ENCODE measurements around the gene PTGR3. TPM values are rescaled to one million over a fixed set of nuclear protein-coding genes. Genes with fewer than 3 reads are reported as not detected.

Gene PTGR3
- total RNA-seq, 6 experiments from 2014 or later, result 9.4 to 30.1 (median 19.8) TPM

- intact Hi-C loops (cut with DNase I), result no loop called here
- ATAC-seq (peak; percentile 78 to 81 (median 79)), DNase-seq (no peak)
- no peak overlapping the region for H3K4me3 ChIP-seq
- H3K27me3 ChIP-seq, result no peaks in the 10 kb centered on the region
- 16% methylated on average over 4 of the region's 4 CpGs for WGBS (ENCODE audit: insufficient coverage, low coverage, low lambda C conversion rate, missing lambda C conversion rate)
- H3K36me3 ChIP-seq, result no peaks in the 10 kb centered on the region
- H3K27ac ChIP-seq, result peak overlapping the region; percentile 29 to 37 (median 33)
- peaks cover 0 to 38% (median 15%) of the 10 kb centered on the region in 4 donors for H3K4me1 ChIP-seq
- H3K9me3 ChIP-seq, result no peaks in the 10 kb centered on the region
- TF ChIP-seq POLR2A (IDR thresholded peaks at IDR 0.05), result no peak
- TF ChIP-seq CTCF (IDR thresholded peaks at IDR 0.05), result no peak
These were observed 44.8 kb upstream of the PTGR3 start for GRCh38 chr18:75253784-75254183.

- H3K27me3 ChIP-seq, result no peaks in the 10 kb centered on the region
- ATAC-seq, result peak; percentile 50 to 77 (median 57)
- H3K4me3 ChIP-seq, result no peak overlapping the region
- 18% methylated on average over 1 of the region's 1 CpG for WGBS (ENCODE audit: insufficient coverage, low coverage, low lambda C conversion rate, missing lambda C conversion rate)
- no peaks in the 10 kb centered on the region for H3K36me3 ChIP-seq
- intact Hi-C loops (cut with DNase I), result no loop called here
- peak overlapping the region; percentile 29 to 37 (median 33) for H3K27ac ChIP-seq
- DNase-seq, result no peak
- H3K4me1 ChIP-seq, result peaks cover 0 to 40% (median 19%) of the 10 kb centered on the region in 4 donors
- no peaks in the 10 kb centered on the region for H3K9me3 ChIP-seq
- no peak for TF ChIP-seq CTCF (IDR thresholded peaks at IDR 0.05)
- TF ChIP-seq POLR2A (IDR thresholded peaks at IDR 0.05), result no peak
These were observed 44.1 kb upstream of the PTGR3 start for GRCh38 chr18:75253043-75253442.

GRCh38 chr18:75252136-75252535 is 43.2 kb upstream of the PTGR3 start:
- intact Hi-C loops (cut with DNase I), result no loop called here
- ATAC-seq, result no peak
- H3K4me3 ChIP-seq, result no peak overlapping the region
- H3K27me3 ChIP-seq, result no peaks in the 10 kb centered on the region
- H3K27ac ChIP-seq, result no peak overlapping the region
- DNase-seq, result no peak
- no peaks in the 10 kb centered on the region for H3K9me3 ChIP-seq
- no peaks in the 10 kb centered on the region for H3K36me3 ChIP-seq
- WGBS (ENCODE audit: insufficient coverage, low coverage, low lambda C conversion rate, missing lambda C conversion rate), result 42% methylated on average over 2 of the region's 2 CpGs
- no peak for TF ChIP-seq CTCF (IDR thresholded peaks at IDR 0.05)
- no peak for TF ChIP-seq POLR2A (IDR thresholded peaks at IDR 0.05)
- H3K4me1 ChIP-seq, result peaks cover 0 to 43% (median 20%) of the 10 kb centered on the region in 4 donors

- intact Hi-C loops (cut with DNase I), result no loop called here
- Histone ChIP-seq H3K27me3 (no peaks in the 10 kb centered on the region), H3K27ac (no peak overlapping the region), H3K9me3 (no peaks in the 10 kb centered on the region), H3K36me3 (no peaks in the 10 kb centered on the region), H3K4me3 (no peak overlapping the region), H3K4me1 (peaks cover 0 to 50% (median 24%) of the 10 kb centered on the region in 4 donors)
- ATAC-seq, result no peak
- 74% methylated on average over 5 of the region's 5 CpGs for WGBS (ENCODE audit: insufficient coverage, low coverage, low lambda C conversion rate, missing lambda C conversion rate)
- TF ChIP-seq POLR2A (IDR thresholded peaks at IDR 0.05) (no peak), CTCF (IDR thresholded peaks at IDR 0.05) (no peak)
- DNase-seq, result no peak
These were observed 42.5 kb upstream of the PTGR3 start for GRCh38 chr18:75251466-75251865.

- Histone ChIP-seq H3K9me3 (no peaks in the 10 kb centered on the region), H3K4me1 (peaks cover 0 to 55% (median 27%) of the 10 kb centered on the region in 4 donors), H3K4me3 (no peak overlapping the region), H3K27ac (peak overlapping the region in 1 of 3 donors; percentile 10), H3K27me3 (no peaks in the 10 kb centered on the region), H3K36me3 (no peaks in the 10 kb centered on the region)
- intact Hi-C loops (cut with DNase I), result no loop called here
- TF ChIP-seq POLR2A (IDR thresholded peaks at IDR 0.05) (no peak), CTCF (IDR thresholded peaks at IDR 0.05) (no peak)
- WGBS (ENCODE audit: insufficient coverage, low coverage, low lambda C conversion rate, missing lambda C conversion rate), result no CpG with 5 or more reads among the region's 20 CpGs
- ATAC-seq, result peak; percentile 11 to 73 (median 41)
- peak in 1 of 3 donors; percentile 59 for DNase-seq
These were observed 41.5 kb upstream of the PTGR3 start for GRCh38 chr18:75250471-75250821.
